GM23338 (cell line): Measurements from ENCODE around the gene PAX2. TPM values are rescaled to one million over a fixed set of nuclear protein-coding genes. Genes with fewer than 3 reads are reported as not detected.

ENCODE experiments used
- ATAC-seq: fragments of 200-7000 bp; cut with Tn5 transposase; 3 replicates; pipeline ENCODE4 v1.9.1; 2020
- DNase-seq: peaks from one replicate; pipeline ENCODE4 v3.0.0-alpha.2; 2015; ENCODE audit warnings: low spot score
- H2AFZ ChIP-seq: fragments of 200-600 bp; sonication (generic); 2 replicates; pipeline ENCODE4 v1.8.0; 2016; ENCODE audit warnings: antibody characterized with exemption, mild to moderate bottlenecking, moderate library complexity
- H3F3A ChIP-seq: fragments of 200-600 bp; sonication (generic); replicated peaks from 2 replicates; pipeline ENCODE4 v1.8.0; 2017; ENCODE audit warnings: antibody characterized with exemption, mixed run types, low read depth
- H3K27ac ChIP-seq: fragments of 200-600 bp; sonication (generic); 2 replicates; pipeline ENCODE4 v1.6.1; 2016; ENCODE audit warnings: low read depth
- H3K27me3 ChIP-seq: fragments of 200-600 bp; sonication (generic); 2 replicates; pipeline ENCODE4 v1.8.0; 2016; ENCODE audit warnings: mild to moderate bottlenecking, mixed run types, moderate library complexity; ENCODE audit not compliant: insufficient read depth
- H3K36me3 ChIP-seq: fragments of 200-600 bp; sonication (generic); 2 replicates; pipeline ENCODE4 v1.8.0; 2016; ENCODE audit warnings: mild to moderate bottlenecking; ENCODE audit not compliant: insufficient read depth
- H3K4me1 ChIP-seq: fragments of 200-600 bp; sonication (generic); 2 replicates; pipeline ENCODE4 v1.8.0; 2016; ENCODE audit warnings: mild to moderate bottlenecking, moderate library complexity; ENCODE audit not compliant: insufficient read depth
- H3K4me2 ChIP-seq: fragments of 200-600 bp; sonication (generic); 2 replicates; pipeline ENCODE4 v1.7.1; 2017; ENCODE audit warnings: mixed run types
- H3K4me3 ChIP-seq: fragments of 200-600 bp; sonication (generic); 2 replicates; pipeline ENCODE4 v1.6.1; 2016; ENCODE audit warnings: mixed run types
- H3K79me2 ChIP-seq: fragments of 200-600 bp; sonication (generic); replicated peaks from 2 replicates; pipeline ENCODE4 v1.8.0; 2017; ENCODE audit warnings: mild to moderate bottlenecking; ENCODE audit not compliant: insufficient read depth
- H3K9me2 ChIP-seq: fragments of 200-600 bp; sonication (generic); 2 replicates; pipeline ENCODE4 v1.8.0; 2017; ENCODE audit not compliant: insufficient read depth
- H4K20me1 ChIP-seq: fragments of 200-600 bp; sonication (generic); replicated peaks from 2 replicates; pipeline ENCODE4 v1.8.0; 2017; ENCODE audit warnings: mild to moderate bottlenecking; ENCODE audit not compliant: insufficient read depth
- H3K27ac Mint-ChIP-seq: 2 replicates; pipeline ENCODE4 v1.8.0; 2020; ENCODE audit warnings: inconsistent platforms, mild to moderate bottlenecking, moderate library complexity, mixed read lengths
- H3K27me3 Mint-ChIP-seq: 3 replicates; pipeline ENCODE4 v1.8.0; 2022; ENCODE audit warnings: low read depth, mild to moderate bottlenecking, moderate library complexity, mixed read lengths, inconsistent platforms; ENCODE audit not compliant: insufficient read depth, poor library complexity
- H3K36me3 Mint-ChIP-seq: 3 replicates; pipeline ENCODE4 v1.8.0; 2021; ENCODE audit warnings: low read depth, mild to moderate bottlenecking, inconsistent platforms, moderate library complexity, mixed read lengths
- H3K4me1 Mint-ChIP-seq: 3 replicates; pipeline ENCODE4 v1.8.0; 2020; ENCODE audit warnings: mild to moderate bottlenecking, inconsistent platforms, mixed read lengths
- H3K4me3 Mint-ChIP-seq: 3 replicates; pipeline ENCODE4 v1.8.0; 2021; ENCODE audit warnings: moderate library complexity, mild to moderate bottlenecking, inconsistent platforms, mixed read lengths
- H3K9me3 Mint-ChIP-seq: 3 replicates; pipeline ENCODE4 v1.8.0; 2020; ENCODE audit warnings: moderate library complexity, mild to moderate bottlenecking, inconsistent platforms, mixed read lengths
- EZH2 ChIP-seq: fragments of 200-600 bp; sonication (generic); IDR thresholded peaks from one replicate; pipeline ENCODE4 v1.8.0; 2017; ENCODE audit warnings: antibody characterized with exemption, mild to moderate bottlenecking, low read depth; ENCODE audit not compliant: unreplicated experiment
- EZH2phosphoT487 ChIP-seq: fragments of 200-600 bp; sonication (generic); IDR thresholded peaks from one replicate; pipeline ENCODE4 v1.8.1; 2018; ENCODE audit warnings: antibody characterized with exemption; ENCODE audit not compliant: unreplicated experiment
- JUNB ChIP-seq: IDR thresholded peaks from one replicate; pipeline ENCODE4 v1.6.1; 2016; ENCODE audit warnings: antibody characterized with exemption; ENCODE audit not compliant: unreplicated experiment
- POLR2AphosphoS5 ChIP-seq: IDR thresholded peaks from 2 replicates; pipeline ENCODE4 v1.6.1; 2016; ENCODE audit warnings: antibody characterized with exemption, low read depth
- ZNF114 ChIP-seq: fragments of 250-450 bp; sonication (Bioruptor Pico); IDR thresholded peaks from 2 replicates; pipeline ENCODE4 v1.5.0; 2020; ENCODE audit warnings: mild to moderate bottlenecking, moderate library complexity
- polyA plus RNA-seq: library from polyadenylated mRNA; unstranded; fragments of >200 nt; fragmentation: Nextera tagmentation; extraction: Ambion mirVana; gene quantifications from 2 replicates; pipeline ENCODE4 v1.2.1, GENCODE V29; 2016
- total RNA-seq: library from RNA; depleted of rRNA; stranded (reverse); fragments of >200 nt; shearing (Covaris generic); gene quantifications from 2 replicates; pipeline ENCODE4 v1.2.3, GENCODE V29; 2014
- TF ChIP-seq, protein P1 (sequence below), 2 experiments: fragments of 200-600 bp in 1 of 2; sonication (generic) in 1 of 2; conservative IDR thresholded peaks; 2 replicates each; pipeline versions ENCODE4 v1.5.1 to v1.6.1; 2016 to 2017; ENCODE audit warnings: antibody characterized with exemption in 2 of 2, low read depth in 2 of 2, mild to moderate bottlenecking in 2 of 2, moderate library complexity in 1 of 2
- TF ChIP-seq, protein P2 (sequence below): IDR thresholded peaks from 2 replicates; pipeline ENCODE4 v1.6.1; 2016; ENCODE audit warnings: antibody characterized with exemption

PAX2 gene
- total and polyA plus RNA-seq, 2 experiments from 2014 or later, result not detected

DNA sequence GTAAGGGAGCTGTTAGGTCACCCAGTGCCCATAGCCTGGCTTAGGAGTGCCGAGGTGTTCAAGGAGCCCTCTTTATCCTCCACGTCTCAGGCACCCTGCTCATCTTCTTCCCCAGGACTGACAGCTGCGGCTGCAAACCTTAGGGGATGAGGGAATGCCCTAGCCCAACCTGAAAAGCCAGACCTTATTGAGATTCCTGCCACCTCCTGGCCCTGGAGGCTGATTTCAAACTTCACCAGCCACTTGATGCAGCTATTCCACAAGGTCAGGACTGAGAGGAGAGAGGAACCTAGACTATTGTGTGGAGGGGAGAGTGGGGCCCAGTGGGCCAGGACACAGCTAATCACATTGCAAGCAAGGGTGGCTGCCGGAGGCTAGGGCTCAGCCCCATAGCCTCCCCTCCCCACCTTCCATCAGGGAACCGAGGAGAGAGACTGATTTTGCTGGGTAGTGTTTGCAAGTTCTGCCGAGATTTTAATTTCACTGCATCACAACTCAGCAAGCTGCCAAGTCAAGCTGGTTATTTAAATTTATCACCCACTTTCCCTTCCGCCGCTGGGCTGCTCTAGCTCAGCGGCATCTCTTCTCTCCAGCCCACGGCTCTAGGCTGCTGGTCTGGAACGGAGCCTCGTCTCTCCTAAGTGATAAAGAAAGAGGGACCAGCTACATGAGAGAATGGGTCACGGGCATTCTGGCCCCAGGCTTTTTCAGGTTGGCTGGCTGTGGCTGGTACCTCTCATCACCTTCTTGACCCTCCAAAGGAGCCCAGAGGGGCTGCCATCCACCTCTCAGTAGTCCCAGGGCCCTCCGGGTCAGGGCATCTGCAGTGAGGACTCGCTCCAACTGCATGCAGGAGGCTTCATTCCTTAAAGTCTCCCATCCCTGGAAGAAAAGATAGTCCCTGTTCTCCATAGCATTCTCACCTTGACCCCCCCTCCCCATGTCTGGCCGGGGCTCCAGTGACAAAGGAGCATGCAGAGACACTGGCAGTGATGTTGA is 66.7 kb downstream of the PAX2 start (continued):
- TF ChIP-seq EZH2 (no peak), POLR2AphosphoS5 (no peak)
- TF ChIP-seq, protein P1, sequence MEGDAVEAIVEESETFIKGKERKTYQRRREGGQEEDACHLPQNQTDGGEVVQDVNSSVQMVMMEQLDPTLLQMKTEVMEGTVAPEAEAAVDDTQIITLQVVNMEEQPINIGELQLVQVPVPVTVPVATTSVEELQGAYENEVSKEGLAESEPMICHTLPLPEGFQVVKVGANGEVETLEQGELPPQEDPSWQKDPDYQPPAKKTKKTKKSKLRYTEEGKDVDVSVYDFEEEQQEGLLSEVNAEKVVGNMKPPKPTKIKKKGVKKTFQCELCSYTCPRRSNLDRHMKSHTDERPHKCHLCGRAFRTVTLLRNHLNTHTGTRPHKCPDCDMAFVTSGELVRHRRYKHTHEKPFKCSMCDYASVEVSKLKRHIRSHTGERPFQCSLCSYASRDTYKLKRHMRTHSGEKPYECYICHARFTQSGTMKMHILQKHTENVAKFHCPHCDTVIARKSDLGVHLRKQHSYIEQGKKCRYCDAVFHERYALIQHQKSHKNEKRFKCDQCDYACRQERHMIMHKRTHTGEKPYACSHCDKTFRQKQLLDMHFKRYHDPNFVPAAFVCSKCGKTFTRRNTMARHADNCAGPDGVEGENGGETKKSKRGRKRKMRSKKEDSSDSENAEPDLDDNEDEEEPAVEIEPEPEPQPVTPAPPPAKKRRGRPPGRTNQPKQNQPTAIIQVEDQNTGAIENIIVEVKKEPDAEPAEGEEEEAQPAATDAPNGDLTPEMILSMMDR (conservative IDR thresholded peaks at IDR 0.05; ENCODE audit: low read depth in 2 of 2), result no peak

DNA sequence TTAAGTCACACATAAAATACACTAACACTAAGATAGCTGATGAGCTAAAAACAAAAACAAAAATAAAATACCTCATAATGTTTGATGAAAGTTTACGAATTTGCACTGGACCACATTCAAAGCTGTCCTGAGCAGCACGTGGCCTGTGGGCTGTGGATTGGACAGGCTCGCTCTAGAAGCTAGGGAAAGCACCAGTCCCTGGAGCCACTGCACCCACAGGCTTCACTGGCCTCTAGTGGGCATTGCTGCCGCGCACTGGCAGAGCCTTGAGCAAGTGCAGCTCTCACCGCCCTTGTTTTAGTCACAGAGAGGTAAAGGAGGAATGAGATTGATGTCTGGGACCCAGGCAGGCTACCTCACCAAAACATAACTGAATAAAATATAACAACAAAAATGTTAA is 67.6 kb downstream of the PAX2 start:
- Histone ChIP-seq H2AFZ (no peak overlapping the region), H3K27ac (no peak overlapping the region), H4K20me1 (no peaks in the 10 kb centered on the region), H3K4me2 (no peak overlapping the region), H3K9me2 (no peaks in the 10 kb centered on the region), H3K36me3 (no peaks in the 10 kb centered on the region), H3K4me1 (no peaks in the 10 kb centered on the region), H3K27me3 (peaks cover 9% of the 10 kb centered on the region; the same call in 1 of the 2 replicates), H3K4me3 (no peak overlapping the region), H3K79me2 (no peaks in the 10 kb centered on the region), H3F3A (no peaks in the 10 kb centered on the region)
- Mint-ChIP-seq H3K36me3 (no peaks in the 10 kb centered on the region), H3K27me3 (peaks cover 28% of the 10 kb centered on the region), H3K4me3 (no peak overlapping the region), H3K27ac (no peak overlapping the region), H3K4me1 (peaks cover 23% of the 10 kb centered on the region), H3K9me3 (no peaks in the 10 kb centered on the region)
- no peak for TF ChIP-seq POLR2AphosphoS5
- TF ChIP-seq, protein P1 (conservative IDR thresholded peaks at IDR 0.05; ENCODE audit: low read depth in 2 of 2), result peak; percentile 19 to 30; a peak in 2 of 4 replicates
- TF ChIP-seq JUNB, result no peak
- TF ChIP-seq ZNF114 (CRISPR knock-in tag), result no peak
- TF ChIP-seq, protein P2, sequence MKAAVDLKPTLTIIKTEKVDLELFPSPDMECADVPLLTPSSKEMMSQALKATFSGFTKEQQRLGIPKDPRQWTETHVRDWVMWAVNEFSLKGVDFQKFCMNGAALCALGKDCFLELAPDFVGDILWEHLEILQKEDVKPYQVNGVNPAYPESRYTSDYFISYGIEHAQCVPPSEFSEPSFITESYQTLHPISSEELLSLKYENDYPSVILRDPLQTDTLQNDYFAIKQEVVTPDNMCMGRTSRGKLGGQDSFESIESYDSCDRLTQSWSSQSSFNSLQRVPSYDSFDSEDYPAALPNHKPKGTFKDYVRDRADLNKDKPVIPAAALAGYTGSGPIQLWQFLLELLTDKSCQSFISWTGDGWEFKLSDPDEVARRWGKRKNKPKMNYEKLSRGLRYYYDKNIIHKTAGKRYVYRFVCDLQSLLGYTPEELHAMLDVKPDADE, result no peak
- TF ChIP-seq EZH2phosphoT487, result no peak
- DNase-seq, result no peak
- ATAC-seq, result no peak
